RWPE2 (cell line): ENCODE data around the gene FAM168B.

Source experiments
- ATAC-seq: fragments of 200-7000 bp; cut with Tn5 transposase; 3 replicates; pipeline ENCODE4 v1.9.1; 2021; ENCODE audit warnings: low read depth
- DNase-seq: peaks from one replicate; pipeline ENCODE4 v3.0.0-alpha.2; 2020; ENCODE audit warnings: low spot score
- H3K27ac ChIP-seq: fragments of 450-650 bp; 2 replicates; pipeline ENCODE4 v1.5.1; 2017; ENCODE audit warnings: mild to moderate bottlenecking; ENCODE audit not compliant: poor library complexity, severe bottlenecking
- H3K27me3 ChIP-seq: fragments of 250-450 bp; sonication (Bioruptor Pico); 2 replicates; pipeline ENCODE4 v1.5.1; 2021; ENCODE audit warnings: mild to moderate bottlenecking, moderate library complexity; ENCODE audit not compliant: insufficient read depth, poor library complexity, severe bottlenecking
- H3K36me3 ChIP-seq: fragments of 250-450 bp; sonication (Bioruptor Pico); 2 replicates; pipeline ENCODE4 v1.5.1; 2020; ENCODE audit warnings: low read depth, mild to moderate bottlenecking, moderate library complexity
- H3K4me1 ChIP-seq: fragments of 250-450 bp; sonication (Bioruptor Pico); 2 replicates; pipeline ENCODE4 v1.5.1; 2021; ENCODE audit warnings: mild to moderate bottlenecking, moderate library complexity; ENCODE audit not compliant: insufficient read depth, poor library complexity, severe bottlenecking
- H3K4me3 ChIP-seq: fragments of 250-450 bp; sonication (Bioruptor Pico); 2 replicates; pipeline ENCODE4 v1.5.1; 2021; ENCODE audit warnings: mild to moderate bottlenecking, moderate library complexity; ENCODE audit not compliant: severe bottlenecking
- H3K9me3 ChIP-seq: fragments of 250-450 bp; sonication (Bioruptor Pico); 2 replicates; pipeline ENCODE4 v1.5.1; 2021; ENCODE audit warnings: mild to moderate bottlenecking, moderate library complexity; ENCODE audit not compliant: severe bottlenecking
- TF ChIP-seq, protein P1 (sequence below): fragments of 450-650 bp; IDR thresholded peaks from one replicate; pipeline ENCODE4 v1.5.1; 2017; ENCODE audit warnings: mild to moderate bottlenecking, moderate library complexity; ENCODE audit not compliant: poor library complexity, severe bottlenecking

Gene FAM168B

DNA sequence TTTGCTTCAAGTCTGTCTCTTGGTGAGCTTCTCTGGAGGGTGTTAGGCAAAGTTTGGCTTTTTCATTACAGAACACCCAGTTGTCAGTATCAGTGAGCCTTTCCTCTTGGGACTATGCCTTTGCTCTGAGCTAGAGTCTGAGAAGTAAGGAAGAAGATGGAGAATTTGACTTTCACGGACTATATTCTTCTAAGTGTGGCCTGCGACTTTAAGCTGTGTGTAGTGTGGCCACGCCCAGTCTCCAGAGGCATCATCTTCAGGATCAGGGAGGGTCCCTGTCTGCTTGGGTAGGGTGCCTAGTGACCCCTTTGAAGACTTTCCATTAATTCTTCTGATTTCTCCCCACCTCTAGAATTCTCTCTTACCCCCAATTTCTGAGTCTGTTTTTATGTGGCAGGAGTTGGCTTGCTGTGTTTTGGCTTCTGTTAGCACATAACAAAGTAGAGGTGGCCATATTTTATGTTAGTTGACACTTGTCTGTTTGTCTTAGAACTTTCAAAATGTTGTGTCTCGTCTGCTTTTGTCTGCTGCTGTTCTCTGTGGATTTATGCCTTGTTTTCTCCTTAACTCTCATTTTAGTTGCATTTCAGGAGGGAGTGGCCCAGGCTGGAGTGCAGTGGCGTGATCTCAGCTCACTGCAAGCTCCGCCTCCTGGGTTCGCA, 20.4 kb upstream of the FAM168B start:
- Histone ChIP-seq H3K36me3 (peaks cover 33% of the 10 kb centered on the region), H3K27ac (no peak overlapping the region)
- DNase-seq: no peak

DNA sequence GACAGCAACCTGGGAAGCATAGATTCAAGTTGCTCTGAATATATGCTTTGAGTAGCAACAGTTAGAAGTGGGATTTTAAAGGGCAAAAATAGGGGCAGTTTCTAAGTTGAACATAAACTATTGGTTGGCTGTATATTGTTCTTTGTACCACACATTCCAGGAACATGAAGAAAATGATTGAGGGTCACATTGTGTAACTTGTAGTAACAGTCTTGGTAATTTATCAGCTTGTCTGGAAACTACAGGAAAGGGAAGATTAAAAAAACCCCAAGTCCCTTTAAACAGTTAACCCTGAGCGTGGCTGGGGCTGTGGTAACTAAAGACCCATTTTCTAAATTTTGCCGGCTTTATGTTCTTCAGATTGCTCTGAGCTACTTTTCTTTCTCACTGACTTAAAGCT, 19.3 kb upstream of the FAM168B start:
- ATAC-seq (no peak), DNase-seq (no peak)
- no peak overlapping the region for H3K27ac ChIP-seq
- H3K36me3 ChIP-seq: peaks cover 45% of the 10 kb centered on the region
- H3K27me3 ChIP-seq: no peaks in the 10 kb centered on the region
- H3K4me3 ChIP-seq: no peak overlapping the region
- no peaks in the 10 kb centered on the region for H3K4me1 ChIP-seq
- TF ChIP-seq, protein P1, sequence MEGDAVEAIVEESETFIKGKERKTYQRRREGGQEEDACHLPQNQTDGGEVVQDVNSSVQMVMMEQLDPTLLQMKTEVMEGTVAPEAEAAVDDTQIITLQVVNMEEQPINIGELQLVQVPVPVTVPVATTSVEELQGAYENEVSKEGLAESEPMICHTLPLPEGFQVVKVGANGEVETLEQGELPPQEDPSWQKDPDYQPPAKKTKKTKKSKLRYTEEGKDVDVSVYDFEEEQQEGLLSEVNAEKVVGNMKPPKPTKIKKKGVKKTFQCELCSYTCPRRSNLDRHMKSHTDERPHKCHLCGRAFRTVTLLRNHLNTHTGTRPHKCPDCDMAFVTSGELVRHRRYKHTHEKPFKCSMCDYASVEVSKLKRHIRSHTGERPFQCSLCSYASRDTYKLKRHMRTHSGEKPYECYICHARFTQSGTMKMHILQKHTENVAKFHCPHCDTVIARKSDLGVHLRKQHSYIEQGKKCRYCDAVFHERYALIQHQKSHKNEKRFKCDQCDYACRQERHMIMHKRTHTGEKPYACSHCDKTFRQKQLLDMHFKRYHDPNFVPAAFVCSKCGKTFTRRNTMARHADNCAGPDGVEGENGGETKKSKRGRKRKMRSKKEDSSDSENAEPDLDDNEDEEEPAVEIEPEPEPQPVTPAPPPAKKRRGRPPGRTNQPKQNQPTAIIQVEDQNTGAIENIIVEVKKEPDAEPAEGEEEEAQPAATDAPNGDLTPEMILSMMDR: no peak
- H3K9me3 ChIP-seq: no peaks in the 10 kb centered on the region

More for the DNA sequence above, 20.4 kb upstream of the FAM168B start:
- Histone ChIP-seq H3K27me3 (no peaks in the 10 kb centered on the region), H3K4me1 (no peaks in the 10 kb centered on the region), H3K9me3 (no peaks in the 10 kb centered on the region), H3K4me3 (no peak overlapping the region)
- no peak for ATAC-seq
- TF ChIP-seq, protein P1: no peak

- DNase-seq: no peak
- TF ChIP-seq, protein P1: no peak
Measured at GRCh38 chr2:131105950-131106801, 12.9 kb upstream of the FAM168B start.

DNA sequence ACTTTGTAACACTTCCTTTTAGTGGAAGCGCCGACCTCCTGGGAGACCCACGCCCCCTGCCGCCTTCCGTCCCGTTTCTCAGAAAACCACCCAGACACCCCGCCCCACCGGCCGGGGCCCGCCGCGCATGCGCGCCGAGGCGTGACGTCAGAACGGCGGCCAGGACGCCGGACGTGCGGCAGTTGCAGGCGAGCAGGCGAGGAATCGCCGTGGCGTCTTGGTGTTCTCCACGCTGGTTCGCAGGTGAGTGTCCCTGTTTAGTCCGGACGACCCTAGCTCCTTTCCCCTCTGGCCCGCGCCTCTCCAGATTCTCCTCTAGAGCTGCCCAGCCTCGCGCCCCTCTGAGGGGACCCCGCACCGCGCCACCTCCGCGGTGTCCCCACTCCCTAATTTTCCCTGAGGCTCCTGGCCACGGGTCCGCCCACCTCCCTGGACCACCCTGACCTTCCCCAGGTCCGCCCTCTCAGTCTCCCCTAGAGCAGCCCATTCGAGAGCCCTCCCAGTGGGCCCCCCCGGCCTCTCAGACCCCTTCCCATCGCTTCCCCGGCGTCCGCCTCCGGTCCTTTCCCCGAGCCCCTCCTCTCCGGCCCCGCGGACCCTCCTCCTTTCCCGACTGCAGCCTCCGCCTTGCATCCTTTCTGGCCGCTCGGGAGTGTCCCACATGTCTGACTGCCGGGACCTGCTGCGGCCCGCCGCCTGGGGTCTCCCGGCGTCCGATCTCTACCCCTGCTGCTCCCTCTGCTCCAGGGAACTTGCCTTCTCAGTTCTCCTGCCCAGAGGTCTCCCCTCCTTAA, 12.1 kb upstream of the FAM168B start, which contains the start of gene PLEKHB2:
PLEKHB2 (plus strand) TSS at position 181 of the 794 bp plus-strand sequence. CDS start 15,606 bp downstream, outside the sequence.
- Histone ChIP-seq H3K27ac (peak within 1 kb of the TSS; percentile 82), H3K36me3 (peaks cover 22% of the 10 kb centered on the region), H3K4me3 (peak within 1 kb of the TSS; percentile 75), H3K4me1 (peaks cover 3% of the 10 kb centered on the region), H3K27me3 (no peaks in the 10 kb centered on the region), H3K9me3 (no peaks in the 10 kb centered on the region)
- DNase-seq: peak; percentile 75
- TF ChIP-seq, protein P1: peak; percentile 32
- peak; percentile 72 for ATAC-seq

More at GRCh38 chr2:131105950-131106801, 12.9 kb upstream of the FAM168B start:
- Histone ChIP-seq H3K27ac (peak overlapping the region; percentile 82), H3K4me3 (peak overlapping the region; percentile 75), H3K4me1 (peaks cover 3% of the 10 kb centered on the region), H3K36me3 (peaks cover 29% of the 10 kb centered on the region), H3K27me3 (no peaks in the 10 kb centered on the region), H3K9me3 (no peaks in the 10 kb centered on the region)
- ATAC-seq: peak; percentile 42
